Adipocyte (in vitro differentiated cells): ENCODE data around the gene IMMT.
"Not testable (repeated sequence)": the region's sequence is repeated elsewhere in the genome, so short reads cannot be mapped to it uniquely, and the experiment has no call there.

ENCODE experiments used
- DNase-seq: peaks from one replicate; pipeline ENCODE4 v3.0.0-alpha.2; 2015; ENCODE audit warnings: low read depth
- H3K27me3 ChIP-seq: replicated peaks from 2 replicates; pipeline ENCODE4 v1.7.0; 2013; ENCODE audit warnings: mild to moderate bottlenecking, low read length, moderate library complexity; ENCODE audit not compliant: control insufficient read depth, insufficient read depth
- H3K36me3 ChIP-seq: 2 replicates; pipeline ENCODE4 v1.7.0; 2013; ENCODE audit warnings: low read length, mild to moderate bottlenecking, moderate library complexity; ENCODE audit not compliant: control insufficient read depth, insufficient read depth, severe bottlenecking
- H3K4me1 ChIP-seq: 2 replicates; pipeline ENCODE4 v1.7.0; 2013; ENCODE audit warnings: mild to moderate bottlenecking, low read length, moderate library complexity; ENCODE audit not compliant: control insufficient read depth, insufficient read depth
- H3K4me3 ChIP-seq: 2 replicates; pipeline ENCODE4 v1.7.0; 2013; ENCODE audit warnings: mild to moderate bottlenecking, low read length, moderate library complexity
- H3K9ac ChIP-seq: 2 replicates; pipeline ENCODE4 v1.7.0; 2013; ENCODE audit warnings: mild to moderate bottlenecking, low read length, moderate library complexity
- H3K9me3 ChIP-seq: 2 replicates; pipeline ENCODE4 v1.7.0; 2013; ENCODE audit warnings: mild to moderate bottlenecking, low read length, moderate library complexity; ENCODE audit not compliant: control insufficient read depth

IMMT gene

DNA sequence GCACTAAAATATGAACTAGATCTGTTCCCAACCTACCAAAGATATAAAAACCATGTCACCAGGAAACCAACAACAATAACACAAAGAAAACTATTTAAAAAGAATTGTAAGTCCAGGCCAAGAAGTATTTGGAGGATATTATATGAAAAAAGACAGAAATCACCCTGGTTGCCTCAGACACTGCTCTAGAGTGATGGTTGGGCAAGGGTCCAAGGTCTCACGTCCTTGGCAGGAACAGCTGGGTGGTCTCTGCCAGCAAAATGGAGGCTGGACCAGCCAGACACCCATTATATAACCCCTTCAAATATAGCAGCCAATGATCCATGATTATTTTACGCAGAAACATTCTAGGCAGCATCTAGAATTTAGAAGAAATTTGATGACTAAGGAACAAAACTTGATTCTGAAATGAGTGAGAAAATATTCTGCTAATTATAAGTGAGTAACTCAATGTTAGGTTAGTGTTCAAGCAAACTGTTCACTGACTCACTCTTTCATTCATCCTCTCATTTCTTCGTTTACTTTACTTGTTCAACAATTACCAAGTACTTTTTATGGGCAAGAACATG lies 39.4 kb upstream of the IMMT start:
- no peaks in the 10 kb centered on the region for H3K36me3 ChIP-seq
- no peaks in the 10 kb centered on the region for H3K9me3 ChIP-seq
- no peak for DNase-seq
- H3K4me3 ChIP-seq = no peak overlapping the region
- peaks cover 18% of the 10 kb centered on the region for H3K27me3 ChIP-seq
- no peaks in the 10 kb centered on the region for H3K4me1 ChIP-seq
- H3K9ac ChIP-seq = no peak overlapping the region

DNA sequence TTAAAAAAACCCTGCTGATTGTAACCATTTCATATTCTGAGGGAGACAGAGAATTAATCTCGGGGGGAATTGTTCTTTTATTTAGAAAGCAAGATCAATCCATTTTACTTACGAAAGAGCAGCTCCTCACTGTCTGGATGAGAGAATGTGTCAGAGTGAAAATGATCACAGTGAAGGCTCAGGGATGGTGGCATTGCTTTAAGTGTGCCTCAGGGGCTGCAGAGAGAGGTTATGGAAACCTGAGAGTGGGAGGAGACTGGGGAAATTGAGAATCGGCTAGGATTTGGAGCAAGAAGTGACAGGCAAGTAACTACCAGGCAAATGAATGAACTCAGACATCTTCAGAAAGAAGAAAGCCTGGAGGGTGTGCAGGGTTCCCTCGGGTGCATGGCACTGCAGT lies 38.2 kb upstream of the IMMT start:
- H3K4me1 ChIP-seq = no peaks in the 10 kb centered on the region
- no peak overlapping the region for H3K4me3 ChIP-seq
- peaks cover 10% of the 10 kb centered on the region for H3K27me3 ChIP-seq
- no peak for DNase-seq
- no peaks in the 10 kb centered on the region for H3K9me3 ChIP-seq
- H3K9ac ChIP-seq = no peak overlapping the region
- H3K36me3 ChIP-seq = no peaks in the 10 kb centered on the region

DNA sequence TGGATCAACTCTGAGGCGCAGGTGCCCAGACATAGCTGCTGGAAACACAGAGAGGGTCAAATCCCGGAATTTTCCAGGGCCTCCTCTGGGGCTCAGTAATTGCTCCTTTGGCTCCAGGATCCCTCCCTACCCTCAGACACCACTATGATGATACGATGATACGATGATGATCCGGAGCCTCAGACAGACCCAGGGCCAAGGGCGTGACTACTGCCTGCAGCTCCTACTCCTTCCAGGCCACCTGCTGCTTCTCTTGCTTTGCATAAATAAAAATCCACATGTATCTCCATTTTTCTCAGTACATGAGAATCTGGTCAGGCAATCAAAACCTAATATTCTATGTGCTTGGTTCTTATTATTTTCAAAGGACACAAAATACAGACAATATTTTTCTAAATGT lies 37.6 kb upstream of the IMMT start:
- Histone ChIP-seq H3K4me3 (no peak overlapping the region), H3K27me3 (peaks cover 6% of the 10 kb centered on the region), H3K9ac (no peak overlapping the region), H3K9me3 (no peaks in the 10 kb centered on the region), H3K4me1 (no peaks in the 10 kb centered on the region), H3K36me3 (no peaks in the 10 kb centered on the region)
- DNase-seq = no peak

DNA sequence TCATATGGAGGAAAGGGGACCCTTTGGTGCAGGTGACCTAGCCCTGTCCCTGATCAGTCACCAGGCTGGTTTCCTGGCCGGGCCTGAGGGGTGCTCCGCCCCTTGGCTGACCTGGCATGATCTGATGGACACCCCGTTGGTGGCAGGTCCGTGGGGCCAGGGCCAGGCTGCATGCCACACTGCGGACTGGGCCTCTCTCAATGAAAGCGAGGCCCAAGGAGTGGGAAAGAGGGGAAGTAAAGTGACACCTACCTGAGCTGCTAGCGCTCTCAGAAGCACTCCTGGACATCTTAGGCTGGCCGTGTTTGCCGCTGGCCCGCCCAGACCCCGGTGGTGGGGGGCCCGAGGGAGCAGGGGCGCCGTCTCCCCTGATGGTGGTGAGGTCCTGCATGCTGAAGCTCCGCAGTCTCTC lies 37.1 kb upstream of the IMMT start:
- Histone ChIP-seq H3K36me3 (no peaks in the 10 kb centered on the region), H3K27me3 (peaks cover 6% of the 10 kb centered on the region), H3K4me3 (no peak overlapping the region), H3K9me3 (no peaks in the 10 kb centered on the region), H3K9ac (no peak overlapping the region), H3K4me1 (no peaks in the 10 kb centered on the region)
- DNase-seq = no peak

DNA sequence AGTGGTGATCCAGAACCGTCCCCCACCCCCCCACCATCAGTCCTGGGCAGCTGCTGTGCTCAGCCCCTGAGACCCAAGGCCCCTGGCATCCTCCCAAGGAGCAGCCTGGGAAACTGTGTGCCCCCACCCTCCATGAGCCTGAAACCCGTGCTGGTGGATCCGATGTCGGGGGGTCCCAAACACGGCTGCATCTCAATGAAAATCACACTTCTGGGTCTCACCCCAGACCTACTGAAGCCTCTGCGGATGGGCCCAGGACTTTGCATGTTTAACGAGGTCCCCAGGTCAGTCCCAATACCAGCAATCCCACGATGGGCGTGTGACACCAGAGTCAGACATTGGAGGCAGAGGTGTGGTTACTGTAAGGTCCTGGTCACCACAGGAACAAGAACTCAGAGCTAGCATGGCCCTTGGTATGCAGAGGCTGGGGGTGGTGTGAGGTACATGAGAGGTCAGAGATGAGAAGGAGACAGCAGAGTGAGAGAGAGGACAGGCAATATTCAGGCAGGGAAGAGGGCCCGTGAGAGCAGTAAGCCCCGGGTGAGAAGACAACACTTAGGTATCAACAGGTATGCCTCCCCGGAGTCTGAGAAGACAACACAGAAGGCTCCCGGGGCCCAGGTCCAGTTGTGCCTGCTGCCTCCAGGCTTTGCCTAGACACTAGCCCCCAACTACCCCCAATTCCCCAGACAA lies 36.6 kb upstream of the IMMT start:
- Histone ChIP-seq H3K4me3 (no peak overlapping the region), H3K9me3 (no peaks in the 10 kb centered on the region), H3K9ac (no peak overlapping the region), H3K4me1 (no peaks in the 10 kb centered on the region), H3K36me3 (no peaks in the 10 kb centered on the region), H3K27me3 (peaks cover 6% of the 10 kb centered on the region)
- DNase-seq = no peak

DNA sequence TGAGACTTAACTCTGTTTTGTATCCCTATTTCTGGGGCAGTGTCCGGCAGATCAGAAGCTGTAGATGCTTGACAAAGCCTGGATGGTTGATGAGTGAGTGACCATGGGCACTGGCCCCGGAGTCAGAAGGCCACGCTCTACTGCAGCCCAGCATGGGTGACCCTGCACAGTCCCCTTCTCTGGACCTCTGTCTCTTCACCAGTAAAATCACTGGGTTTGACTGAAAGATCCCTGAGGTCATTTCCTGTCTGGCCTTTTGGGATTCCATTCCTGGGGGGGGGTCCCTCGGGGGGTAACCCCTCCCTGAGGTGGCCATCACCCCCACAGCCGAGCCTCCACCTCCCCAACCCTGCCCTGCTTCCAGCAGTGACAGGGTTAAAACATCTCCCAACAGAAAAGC lies 35.7 kb upstream of the IMMT start:
- H3K9ac ChIP-seq = no peak overlapping the region
- DNase-seq = no peak
- no peaks in the 10 kb centered on the region for H3K4me1 ChIP-seq
- H3K27me3 ChIP-seq = peaks cover 6% of the 10 kb centered on the region
- no peak overlapping the region for H3K4me3 ChIP-seq
- H3K36me3 ChIP-seq = no peaks in the 10 kb centered on the region
- H3K9me3 ChIP-seq = no peaks in the 10 kb centered on the region

DNA sequence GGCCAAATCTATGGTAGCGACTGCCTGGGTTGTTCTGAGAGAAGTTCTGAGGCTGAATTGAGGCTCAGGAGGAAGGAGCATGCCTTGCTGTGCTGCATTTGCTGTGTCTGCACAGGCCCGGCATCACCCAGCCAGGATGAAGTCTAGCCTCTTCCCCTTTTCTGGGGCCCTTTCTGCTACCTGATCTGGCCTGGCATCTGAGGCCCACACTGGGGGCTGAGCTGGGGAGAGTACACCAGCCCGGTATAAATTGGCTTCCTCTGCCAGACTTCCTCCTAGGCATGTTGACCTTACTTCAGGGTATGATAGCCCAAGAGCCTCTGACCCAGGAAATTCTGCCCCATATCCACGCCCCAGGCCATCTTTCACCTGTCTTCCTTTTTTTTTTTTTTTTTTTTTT lies 34.0 kb upstream of the IMMT start:
- no peak overlapping the region for H3K9ac ChIP-seq
- no peak for DNase-seq
- no peaks in the 10 kb centered on the region for H3K36me3 ChIP-seq
- no peak overlapping the region for H3K4me3 ChIP-seq
- H3K4me1 ChIP-seq = peaks cover 9% of the 10 kb centered on the region
- H3K27me3 ChIP-seq = peaks cover 6% of the 10 kb centered on the region
- H3K9me3 ChIP-seq = no peaks in the 10 kb centered on the region

DNA sequence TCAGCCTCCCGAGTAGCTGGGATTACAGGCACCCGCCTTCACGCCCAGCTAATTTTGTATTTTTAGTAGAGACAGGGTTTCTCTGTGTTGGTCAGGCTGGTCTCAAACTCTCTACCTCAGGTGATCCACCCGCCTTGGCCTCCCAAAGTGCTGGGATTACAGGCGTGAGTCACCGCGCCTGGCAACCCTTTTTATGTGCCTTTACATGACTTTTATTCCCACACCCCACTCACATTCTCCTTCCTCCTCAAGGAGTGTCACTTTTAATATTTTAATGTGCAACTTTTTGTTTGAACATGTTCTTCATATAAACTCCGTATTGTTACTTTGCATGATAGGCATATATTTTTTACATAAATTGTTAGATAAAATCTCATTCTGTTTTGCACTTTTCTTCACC lies 33.3 kb upstream of the IMMT start:
- H3K27me3 ChIP-seq, H3K9me3 ChIP-seq, H3K9ac ChIP-seq, DNase-seq, H3K4me3 ChIP-seq, H3K36me3 ChIP-seq: not testable (repeated sequence)
- peaks cover 16% of the 10 kb centered on the region for H3K4me1 ChIP-seq

DNA sequence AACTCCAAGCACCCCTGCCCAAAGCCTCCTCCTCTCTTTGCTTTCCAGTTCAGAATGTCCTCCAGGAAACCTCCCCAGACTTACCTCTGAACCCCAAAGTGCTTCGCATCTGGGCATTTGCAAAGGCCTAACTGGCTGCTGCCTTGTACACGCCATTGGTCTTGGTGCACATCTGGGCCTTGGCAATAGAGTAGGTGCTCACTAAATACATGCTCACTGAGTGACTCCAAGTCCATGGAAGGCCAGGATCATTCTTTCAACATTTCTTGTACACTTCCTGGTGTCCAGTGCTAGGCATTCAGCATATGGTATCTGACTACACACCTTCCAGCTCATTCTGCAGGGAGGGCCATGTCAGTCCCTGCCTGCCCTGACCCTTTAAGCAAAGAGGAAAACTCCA lies 32.4 kb upstream of the IMMT start:
- no peak overlapping the region for H3K4me3 ChIP-seq
- DNase-seq = no peak
- H3K9me3 ChIP-seq = no peaks in the 10 kb centered on the region
- H3K9ac ChIP-seq = no peak overlapping the region
- peaks cover 5% of the 10 kb centered on the region for H3K27me3 ChIP-seq
- peaks cover 25% of the 10 kb centered on the region for H3K4me1 ChIP-seq
- no peaks in the 10 kb centered on the region for H3K36me3 ChIP-seq

DNA sequence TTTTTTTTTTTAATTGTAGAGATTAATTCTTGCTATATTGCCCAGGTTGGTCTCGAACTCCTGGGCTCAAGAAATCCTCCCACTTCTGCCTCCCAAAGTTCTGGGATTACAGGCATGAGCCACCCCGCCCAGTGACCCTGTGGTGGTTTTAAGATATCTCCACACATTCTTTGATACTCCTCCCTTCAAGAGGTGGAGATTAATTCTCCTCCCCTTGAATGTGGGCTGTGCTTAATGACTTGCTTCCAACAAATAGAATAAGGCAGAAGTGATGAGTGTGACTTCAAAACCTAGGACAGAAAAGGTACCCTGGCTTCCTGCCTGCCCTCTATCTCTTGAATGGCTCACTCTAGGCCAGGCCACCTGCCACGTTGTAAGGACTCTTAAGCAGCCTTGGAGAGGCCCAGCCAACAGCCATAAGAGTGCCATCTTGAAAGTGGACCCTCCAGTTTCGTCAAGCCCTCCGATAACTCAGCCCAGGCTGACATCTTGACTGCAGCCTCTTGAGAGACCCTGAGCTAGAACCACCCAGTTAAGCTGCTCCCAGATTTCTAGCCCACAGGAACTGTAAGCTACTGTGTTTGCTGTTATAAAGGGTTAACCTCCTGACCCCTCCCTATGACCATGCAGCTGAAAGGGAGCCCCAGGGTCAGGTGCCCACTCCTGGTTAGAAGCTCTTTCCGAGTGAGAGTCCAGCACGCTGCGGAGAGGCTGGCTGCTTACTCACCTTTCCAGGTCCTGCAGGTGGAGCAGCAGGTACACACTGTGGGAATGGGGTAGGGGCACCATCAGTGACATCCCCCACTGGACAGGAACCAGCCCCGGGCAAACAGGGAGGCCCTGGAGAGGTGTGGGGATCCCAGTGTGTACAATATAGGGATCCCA lies 31.6 kb upstream of the IMMT start:
- Histone ChIP-seq H3K9me3 (no peaks in the 10 kb centered on the region), H3K27me3 (no peaks in the 10 kb centered on the region), H3K9ac (no peak overlapping the region), H3K36me3 (no peaks in the 10 kb centered on the region), H3K4me3 (no peak overlapping the region), H3K4me1 (peaks cover 28% of the 10 kb centered on the region)
- DNase-seq = no peak

DNA sequence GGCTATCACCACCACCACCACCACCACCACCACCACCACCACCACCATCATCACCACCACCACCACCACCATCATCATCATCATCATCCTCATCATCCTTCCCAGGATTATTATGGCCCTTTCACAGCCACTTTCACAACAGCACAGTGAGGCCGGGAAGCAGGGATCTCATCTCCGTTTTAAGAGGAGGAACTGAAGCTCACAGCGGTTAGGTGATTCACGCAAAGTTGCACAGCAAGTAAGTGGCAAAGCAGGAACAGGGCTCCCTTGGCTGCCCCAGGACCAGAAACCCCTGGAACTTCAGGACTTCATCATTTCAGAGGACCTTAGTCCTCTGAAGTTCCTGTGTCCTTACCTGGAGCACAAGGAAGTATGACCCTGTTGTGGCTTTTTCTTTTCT lies 30.8 kb upstream of the IMMT start:
- Histone ChIP-seq H3K36me3 (no peaks in the 10 kb centered on the region), H3K27me3 (no peaks in the 10 kb centered on the region), H3K4me3 (no peak overlapping the region), H3K9ac (no peak overlapping the region), H3K9me3 (no peaks in the 10 kb centered on the region), H3K4me1 (peaks cover 28% of the 10 kb centered on the region)
- no peak for DNase-seq
